Esophagus squamous epithelium (tissue), 4 donors: ENCODE measurements around the gene KLHL9.

Source experiments
- POLR2A ChIP-seq, 4 donors: fragments of 450-650 bp; IDR thresholded peaks; one replicate each; pipeline ENCODE4 v1.6.1; 2017; ENCODE audit warnings: antibody characterized with exemption in 4 of 4, mild to moderate bottlenecking in 4 of 4, moderate library complexity in 3 of 4
- TF ChIP-seq, protein P1 (sequence below), 6 experiments: fragments of 450-650 bp in 4 of 6; fragments of 200-600 bp in 2 of 6; sonication (generic) in 2 of 6; IDR thresholded peaks; one replicate each; pipeline ENCODE4 v1.5.1; 2016 to 2019; ENCODE audit warnings: antibody characterized with exemption in 6 of 6, mild to moderate bottlenecking in 4 of 6, moderate library complexity in 4 of 6

DNA sequence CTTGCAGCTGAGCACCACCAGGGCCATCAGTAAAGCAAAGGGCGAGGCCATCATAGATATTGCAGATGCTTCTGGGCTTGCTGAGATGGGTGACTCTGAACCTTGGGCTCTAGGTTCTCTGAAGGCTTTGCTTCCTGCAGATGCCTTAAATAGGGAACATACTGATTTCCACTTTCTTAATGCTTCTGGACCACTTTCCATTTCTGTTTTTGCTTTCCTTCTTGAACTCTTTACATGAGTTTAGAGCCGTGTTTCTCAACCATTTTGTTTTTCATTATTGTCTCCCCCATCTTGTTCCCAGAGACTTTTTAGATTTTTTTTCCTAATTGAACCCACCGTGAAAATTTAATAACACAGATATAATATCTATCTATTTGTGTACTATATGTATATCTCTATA, 32.8 kb upstream of the KLHL9 start, which contains the start of gene IFNA13:
- TF ChIP-seq, protein P1, sequence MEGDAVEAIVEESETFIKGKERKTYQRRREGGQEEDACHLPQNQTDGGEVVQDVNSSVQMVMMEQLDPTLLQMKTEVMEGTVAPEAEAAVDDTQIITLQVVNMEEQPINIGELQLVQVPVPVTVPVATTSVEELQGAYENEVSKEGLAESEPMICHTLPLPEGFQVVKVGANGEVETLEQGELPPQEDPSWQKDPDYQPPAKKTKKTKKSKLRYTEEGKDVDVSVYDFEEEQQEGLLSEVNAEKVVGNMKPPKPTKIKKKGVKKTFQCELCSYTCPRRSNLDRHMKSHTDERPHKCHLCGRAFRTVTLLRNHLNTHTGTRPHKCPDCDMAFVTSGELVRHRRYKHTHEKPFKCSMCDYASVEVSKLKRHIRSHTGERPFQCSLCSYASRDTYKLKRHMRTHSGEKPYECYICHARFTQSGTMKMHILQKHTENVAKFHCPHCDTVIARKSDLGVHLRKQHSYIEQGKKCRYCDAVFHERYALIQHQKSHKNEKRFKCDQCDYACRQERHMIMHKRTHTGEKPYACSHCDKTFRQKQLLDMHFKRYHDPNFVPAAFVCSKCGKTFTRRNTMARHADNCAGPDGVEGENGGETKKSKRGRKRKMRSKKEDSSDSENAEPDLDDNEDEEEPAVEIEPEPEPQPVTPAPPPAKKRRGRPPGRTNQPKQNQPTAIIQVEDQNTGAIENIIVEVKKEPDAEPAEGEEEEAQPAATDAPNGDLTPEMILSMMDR (IDR thresholded peaks at IDR 0.05) = no peak
- TF ChIP-seq POLR2A (IDR thresholded peaks at IDR 0.05) = no peak
